ENCODE measurements around the gene LRBA. TPM values are rescaled to one million over a fixed set of nuclear protein-coding genes. Genes with fewer than 3 reads are reported as not detected.

LRBA gene
- total RNA-seq, 1 experiment from 2014 or later, result 69.1 TPM

DNA sequence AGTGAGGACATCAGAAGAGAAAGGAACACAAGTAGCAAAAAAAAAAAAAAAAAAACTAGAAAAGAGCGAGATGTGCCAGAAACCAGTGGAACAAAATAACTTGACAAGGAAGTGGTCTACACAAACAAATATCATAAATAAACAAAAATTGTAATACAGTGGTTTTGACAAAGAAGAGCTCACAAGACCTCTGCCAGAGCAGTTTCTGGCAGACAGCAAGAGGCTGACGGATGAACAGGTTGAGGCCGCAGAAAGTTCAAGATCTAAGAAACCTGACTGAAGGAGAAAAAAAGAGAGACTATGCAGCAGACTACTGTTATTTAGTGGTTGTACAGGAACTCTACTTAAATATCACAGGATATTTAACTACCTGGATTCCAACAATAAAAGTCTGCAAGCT lies 367.0 kb downstream of the LRBA start (continued):
- TF ChIP-seq, protein P1, sequence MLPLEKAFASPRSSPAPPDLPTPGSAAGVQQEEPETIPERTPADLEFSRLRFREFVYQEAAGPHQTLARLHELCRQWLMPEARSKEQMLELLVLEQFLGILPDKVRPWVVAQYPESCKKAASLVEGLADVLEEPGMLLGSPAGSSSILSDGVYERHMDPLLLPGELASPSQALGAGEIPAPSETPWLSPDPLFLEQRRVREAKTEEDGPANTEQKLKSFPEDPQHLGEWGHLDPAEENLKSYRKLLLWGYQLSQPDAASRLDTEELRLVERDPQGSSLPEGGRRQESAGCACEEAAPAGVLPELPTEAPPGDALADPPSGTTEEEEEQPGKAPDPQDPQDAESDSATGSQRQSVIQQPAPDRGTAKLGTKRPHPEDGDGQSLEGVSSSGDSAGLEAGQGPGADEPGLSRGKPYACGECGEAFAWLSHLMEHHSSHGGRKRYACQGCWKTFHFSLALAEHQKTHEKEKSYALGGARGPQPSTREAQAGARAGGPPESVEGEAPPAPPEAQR (CRISPR knock-in tag; IDR thresholded peaks at IDR 0.05), result no peak
- TF ChIP-seq, protein P2, sequence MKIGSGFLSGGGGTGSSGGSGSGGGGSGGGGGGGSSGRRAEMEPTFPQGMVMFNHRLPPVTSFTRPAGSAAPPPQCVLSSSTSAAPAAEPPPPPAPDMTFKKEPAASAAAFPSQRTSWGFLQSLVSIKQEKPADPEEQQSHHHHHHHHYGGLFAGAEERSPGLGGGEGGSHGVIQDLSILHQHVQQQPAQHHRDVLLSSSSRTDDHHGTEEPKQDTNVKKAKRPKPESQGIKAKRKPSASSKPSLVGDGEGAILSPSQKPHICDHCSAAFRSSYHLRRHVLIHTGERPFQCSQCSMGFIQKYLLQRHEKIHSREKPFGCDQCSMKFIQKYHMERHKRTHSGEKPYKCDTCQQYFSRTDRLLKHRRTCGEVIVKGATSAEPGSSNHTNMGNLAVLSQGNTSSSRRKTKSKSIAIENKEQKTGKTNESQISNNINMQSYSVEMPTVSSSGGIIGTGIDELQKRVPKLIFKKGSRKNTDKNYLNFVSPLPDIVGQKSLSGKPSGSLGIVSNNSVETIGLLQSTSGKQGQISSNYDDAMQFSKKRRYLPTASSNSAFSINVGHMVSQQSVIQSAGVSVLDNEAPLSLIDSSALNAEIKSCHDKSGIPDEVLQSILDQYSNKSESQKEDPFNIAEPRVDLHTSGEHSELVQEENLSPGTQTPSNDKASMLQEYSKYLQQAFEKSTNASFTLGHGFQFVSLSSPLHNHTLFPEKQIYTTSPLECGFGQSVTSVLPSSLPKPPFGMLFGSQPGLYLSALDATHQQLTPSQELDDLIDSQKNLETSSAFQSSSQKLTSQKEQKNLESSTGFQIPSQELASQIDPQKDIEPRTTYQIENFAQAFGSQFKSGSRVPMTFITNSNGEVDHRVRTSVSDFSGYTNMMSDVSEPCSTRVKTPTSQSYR (CRISPR knock-in tag; IDR thresholded peaks at IDR 0.05), result no peak

DNA sequence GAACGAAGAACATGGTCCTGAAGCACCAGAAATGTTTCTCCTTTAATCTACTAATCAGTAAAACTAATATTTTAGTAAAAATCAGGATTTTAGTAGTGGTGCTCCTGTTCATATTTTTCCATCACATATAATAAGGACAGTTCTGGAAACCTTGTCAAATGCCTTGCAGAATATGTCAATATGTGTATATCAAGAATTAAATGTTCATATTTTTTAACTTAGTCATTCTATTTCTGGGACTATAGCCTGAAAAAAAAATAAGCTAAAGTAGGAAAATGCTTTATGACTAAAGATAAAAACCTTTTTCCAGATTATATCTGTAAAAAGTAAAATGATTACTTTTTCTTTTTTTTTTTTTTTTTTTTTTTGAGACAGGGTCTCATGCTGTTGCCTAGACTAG lies 368.1 kb downstream of the LRBA start:
- DNase-seq (ENCODE audit: low spot score) (no peak), ATAC-seq (no peak)
- Mint-ChIP-seq H3K9me3 (no peaks in the 10 kb centered on the region), H3K27ac (no peak overlapping the region), H3K36me3 (no peaks in the 10 kb centered on the region), H3K4me1 (no peaks in the 10 kb centered on the region), H3K27me3 (ENCODE audit: low read depth) (no peaks in the 10 kb centered on the region), H3K4me3 (no peak overlapping the region)
- CTCF ChIA-PET, result no interaction called here
- POLR2A ChIA-PET, result no interaction called here
- no peak for TF ChIP-seq NFE2L1 (CRISPR knock-in tag; IDR thresholded peaks at IDR 0.05)
- TF ChIP-seq, protein P3, sequence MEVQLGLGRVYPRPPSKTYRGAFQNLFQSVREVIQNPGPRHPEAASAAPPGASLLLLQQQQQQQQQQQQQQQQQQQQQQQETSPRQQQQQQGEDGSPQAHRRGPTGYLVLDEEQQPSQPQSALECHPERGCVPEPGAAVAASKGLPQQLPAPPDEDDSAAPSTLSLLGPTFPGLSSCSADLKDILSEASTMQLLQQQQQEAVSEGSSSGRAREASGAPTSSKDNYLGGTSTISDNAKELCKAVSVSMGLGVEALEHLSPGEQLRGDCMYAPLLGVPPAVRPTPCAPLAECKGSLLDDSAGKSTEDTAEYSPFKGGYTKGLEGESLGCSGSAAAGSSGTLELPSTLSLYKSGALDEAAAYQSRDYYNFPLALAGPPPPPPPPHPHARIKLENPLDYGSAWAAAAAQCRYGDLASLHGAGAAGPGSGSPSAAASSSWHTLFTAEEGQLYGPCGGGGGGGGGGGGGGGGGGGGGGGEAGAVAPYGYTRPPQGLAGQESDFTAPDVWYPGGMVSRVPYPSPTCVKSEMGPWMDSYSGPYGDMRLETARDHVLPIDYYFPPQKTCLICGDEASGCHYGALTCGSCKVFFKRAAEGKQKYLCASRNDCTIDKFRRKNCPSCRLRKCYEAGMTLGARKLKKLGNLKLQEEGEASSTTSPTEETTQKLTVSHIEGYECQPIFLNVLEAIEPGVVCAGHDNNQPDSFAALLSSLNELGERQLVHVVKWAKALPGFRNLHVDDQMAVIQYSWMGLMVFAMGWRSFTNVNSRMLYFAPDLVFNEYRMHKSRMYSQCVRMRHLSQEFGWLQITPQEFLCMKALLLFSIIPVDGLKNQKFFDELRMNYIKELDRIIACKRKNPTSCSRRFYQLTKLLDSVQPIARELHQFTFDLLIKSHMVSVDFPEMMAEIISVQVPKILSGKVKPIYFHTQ (CRISPR knock-in tag; IDR thresholded peaks at IDR 0.05), result no peak
- TF ChIP-seq TCF7 (CRISPR knock-in tag; IDR thresholded peaks at IDR 0.05; ENCODE audit: low read depth), result no peak
- TF ChIP-seq GTF2I (CRISPR knock-in tag; conservative IDR thresholded peaks at IDR 0.05), result no peak
- TF ChIP-seq, protein P4, sequence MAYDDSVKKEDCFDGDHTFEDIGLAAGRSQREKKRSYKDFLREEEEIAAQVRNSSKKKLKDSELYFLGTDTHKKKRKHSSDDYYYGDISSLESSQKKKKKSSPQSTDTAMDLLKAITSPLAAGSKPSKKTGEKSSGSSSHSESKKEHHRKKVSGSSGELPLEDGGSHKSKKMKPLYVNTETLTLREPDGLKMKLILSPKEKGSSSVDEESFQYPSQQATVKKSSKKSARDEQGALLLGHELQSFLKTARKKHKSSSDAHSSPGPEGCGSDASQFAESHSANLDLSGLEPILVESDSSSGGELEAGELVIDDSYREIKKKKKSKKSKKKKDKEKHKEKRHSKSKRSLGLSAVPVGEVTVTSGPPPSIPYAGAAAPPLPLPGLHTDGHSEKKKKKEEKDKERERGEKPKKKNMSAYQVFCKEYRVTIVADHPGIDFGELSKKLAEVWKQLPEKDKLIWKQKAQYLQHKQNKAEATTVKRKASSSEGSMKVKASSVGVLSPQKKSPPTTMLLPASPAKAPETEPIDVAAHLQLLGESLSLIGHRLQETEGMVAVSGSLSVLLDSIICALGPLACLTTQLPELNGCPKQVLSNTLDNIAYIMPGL (CRISPR knock-in tag; IDR thresholded peaks at IDR 0.05), result no peak
- TF ChIP-seq FOXJ3 (CRISPR knock-in tag; IDR thresholded peaks at IDR 0.05; ENCODE audit: borderline replicate concordance), result no peak
- TF ChIP-seq, protein P5, sequence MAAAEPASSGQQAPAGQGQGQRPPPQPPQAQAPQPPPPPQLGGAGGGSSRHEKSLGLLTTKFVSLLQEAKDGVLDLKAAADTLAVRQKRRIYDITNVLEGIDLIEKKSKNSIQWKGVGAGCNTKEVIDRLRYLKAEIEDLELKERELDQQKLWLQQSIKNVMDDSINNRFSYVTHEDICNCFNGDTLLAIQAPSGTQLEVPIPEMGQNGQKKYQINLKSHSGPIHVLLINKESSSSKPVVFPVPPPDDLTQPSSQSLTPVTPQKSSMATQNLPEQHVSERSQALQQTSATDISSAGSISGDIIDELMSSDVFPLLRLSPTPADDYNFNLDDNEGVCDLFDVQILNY (CRISPR knock-in tag; IDR thresholded peaks at IDR 0.05), result no peak
- TF ChIP-seq, protein P6, sequence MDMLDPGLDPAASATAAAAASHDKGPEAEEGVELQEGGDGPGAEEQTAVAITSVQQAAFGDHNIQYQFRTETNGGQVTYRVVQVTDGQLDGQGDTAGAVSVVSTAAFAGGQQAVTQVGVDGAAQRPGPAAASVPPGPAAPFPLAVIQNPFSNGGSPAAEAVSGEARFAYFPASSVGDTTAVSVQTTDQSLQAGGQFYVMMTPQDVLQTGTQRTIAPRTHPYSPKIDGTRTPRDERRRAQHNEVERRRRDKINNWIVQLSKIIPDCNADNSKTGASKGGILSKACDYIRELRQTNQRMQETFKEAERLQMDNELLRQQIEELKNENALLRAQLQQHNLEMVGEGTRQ (CRISPR knock-in tag; IDR thresholded peaks at IDR 0.05), result no peak

DNA sequence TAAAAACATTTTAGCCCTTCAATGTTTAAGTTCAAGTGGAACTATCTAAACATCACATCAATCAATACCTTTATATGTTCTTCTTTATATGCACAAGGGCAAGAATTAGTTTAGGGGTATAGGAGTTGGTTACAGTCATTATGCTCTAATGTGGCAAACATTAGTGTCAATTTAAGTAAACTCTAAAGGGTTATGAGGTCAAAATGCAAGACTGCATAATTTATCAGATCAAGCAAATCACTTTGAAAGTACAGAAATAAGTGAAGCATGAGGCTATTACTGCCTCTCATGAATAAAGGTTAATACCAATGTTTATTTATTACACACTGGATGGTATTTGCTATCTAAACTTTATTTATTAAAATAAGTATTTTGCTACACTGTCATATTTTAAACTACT lies 373.5 kb downstream of the LRBA start:
- Mint-ChIP-seq H3K4me3 (no peak overlapping the region), H3K27ac (no peak overlapping the region), H3K4me1 (no peaks in the 10 kb centered on the region), H3K27me3 (ENCODE audit: low read depth) (no peaks in the 10 kb centered on the region), H3K36me3 (no peaks in the 10 kb centered on the region), H3K9me3 (peaks cover 4% of the 10 kb centered on the region)
- POLR2A ChIA-PET, result no interaction called here
- DNase-seq (ENCODE audit: low spot score) (no peak), ATAC-seq (no peak)
- no peak for TF ChIP-seq FOXP1 (CRISPR knock-in tag; IDR thresholded peaks at IDR 0.05; ENCODE audit: borderline replicate concordance)
- TF ChIP-seq ZNF317 (CRISPR knock-in tag; IDR thresholded peaks at IDR 0.05; ENCODE audit: borderline replicate concordance, low read depth), result no peak
- TF ChIP-seq, protein P7, sequence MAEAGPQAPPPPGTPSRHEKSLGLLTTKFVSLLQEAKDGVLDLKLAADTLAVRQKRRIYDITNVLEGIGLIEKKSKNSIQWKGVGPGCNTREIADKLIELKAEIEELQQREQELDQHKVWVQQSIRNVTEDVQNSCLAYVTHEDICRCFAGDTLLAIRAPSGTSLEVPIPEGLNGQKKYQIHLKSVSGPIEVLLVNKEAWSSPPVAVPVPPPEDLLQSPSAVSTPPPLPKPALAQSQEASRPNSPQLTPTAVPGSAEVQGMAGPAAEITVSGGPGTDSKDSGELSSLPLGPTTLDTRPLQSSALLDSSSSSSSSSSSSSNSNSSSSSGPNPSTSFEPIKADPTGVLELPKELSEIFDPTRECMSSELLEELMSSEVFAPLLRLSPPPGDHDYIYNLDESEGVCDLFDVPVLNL (CRISPR knock-in tag; IDR thresholded peaks at IDR 0.05; ENCODE audit: borderline replicate concordance, low read depth), result no peak
- TF ChIP-seq, protein P8, sequence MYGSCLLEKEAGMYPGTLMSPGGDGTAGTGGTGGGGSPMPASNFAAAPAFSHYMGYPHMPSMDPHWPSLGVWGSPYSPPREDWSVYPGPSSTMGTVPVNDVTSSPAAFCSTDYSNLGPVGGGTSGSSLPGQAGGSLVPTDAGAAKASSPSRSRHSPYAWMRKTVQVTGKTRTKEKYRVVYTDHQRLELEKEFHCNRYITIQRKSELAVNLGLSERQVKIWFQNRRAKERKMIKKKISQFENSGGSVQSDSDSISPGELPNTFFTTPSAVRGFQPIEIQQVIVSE (CRISPR knock-in tag; IDR thresholded peaks at IDR 0.05; ENCODE audit: borderline replicate concordance), result no peak
- no peak for TF ChIP-seq CREM (CRISPR knock-in tag; IDR thresholded peaks at IDR 0.05)
- TF ChIP-seq NFATC4 (CRISPR knock-in tag; IDR thresholded peaks at IDR 0.05), result no peak
- no peak for TF ChIP-seq ZNF396 (CRISPR knock-in tag; IDR thresholded peaks at IDR 0.05; ENCODE audit: borderline replicate concordance)
- TF ChIP-seq, protein P6 (CRISPR knock-in tag; IDR thresholded peaks at IDR 0.05), result no peak
- CTCF ChIA-PET, result no interaction called here
